IPS-11a (cell line): ENCODE data around the gene DCUN1D3.
A peak's percentile ranks its signal among the peaks of the same experiment; 100 is the strongest.
"Not testable (repeated sequence)": the region's sequence is repeated elsewhere in the genome, so short reads cannot be mapped to it uniquely, and the experiment has no call there.

Source experiments
- H3K4me3 ChIP-seq: one replicate; pipeline ENCODE4 v1.5.1; 2013; ENCODE audit warnings: low read depth, low read length, control low read depth

DCUN1D3 gene, protein sequence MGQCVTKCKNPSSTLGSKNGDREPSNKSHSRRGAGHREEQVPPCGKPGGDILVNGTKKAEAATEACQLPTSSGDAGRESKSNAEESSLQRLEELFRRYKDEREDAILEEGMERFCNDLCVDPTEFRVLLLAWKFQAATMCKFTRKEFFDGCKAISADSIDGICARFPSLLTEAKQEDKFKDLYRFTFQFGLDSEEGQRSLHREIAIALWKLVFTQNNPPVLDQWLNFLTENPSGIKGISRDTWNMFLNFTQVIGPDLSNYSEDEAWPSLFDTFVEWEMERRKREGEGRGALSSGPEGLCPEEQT

DNA sequence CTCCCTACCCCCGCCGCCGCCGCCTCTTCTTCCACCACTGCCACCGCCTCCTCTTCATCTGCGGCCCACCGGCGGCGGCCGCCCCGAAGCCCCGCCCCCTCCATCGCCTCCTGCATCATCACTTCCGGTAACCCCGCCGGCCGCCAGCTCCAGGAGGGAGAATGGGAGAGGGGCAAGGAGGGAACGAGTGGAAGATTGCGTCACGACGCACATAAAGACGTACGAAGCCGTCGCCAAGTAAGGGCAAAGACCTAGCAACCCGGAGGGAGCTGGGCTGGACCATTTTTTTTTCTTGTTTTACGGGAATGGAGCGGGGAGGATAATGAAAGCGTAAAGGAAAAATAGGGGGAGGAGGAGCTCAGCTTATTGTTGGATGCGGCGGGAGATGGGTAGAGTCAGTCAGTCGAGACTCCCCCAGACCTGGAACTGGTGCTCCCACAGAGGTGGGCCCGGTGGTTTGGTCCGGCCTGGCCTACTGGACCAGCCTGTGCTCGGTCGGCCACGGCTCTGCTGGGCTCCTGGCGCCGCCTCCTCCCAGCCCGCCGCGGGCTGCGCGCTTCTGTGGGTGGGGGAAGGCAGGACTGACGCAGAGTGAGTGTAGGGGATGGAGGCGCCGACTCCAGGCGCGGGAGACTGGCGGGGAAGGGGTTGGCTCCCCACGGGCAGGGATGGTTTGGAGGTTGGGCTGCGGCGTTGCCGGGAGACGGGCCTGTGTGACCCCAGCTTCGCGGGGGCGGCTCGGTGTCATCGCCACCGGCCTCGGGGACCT, at the start of gene DCUN1D3, which contains the start of gene LYRM1:
Gene DCUN1D3, minus strand, starts transcription at position 60 of the 769 bp plus-strand sequence. CDS start 37,820 bp downstream, outside the sequence.
Gene LYRM1, plus strand, starts transcription at position 473 of the 769 bp plus-strand sequence. CDS start 14,785 bp downstream, outside the sequence.
- H3K4me3 ChIP-seq: peak within 1 kb of the TSS; percentile 88

DNA sequence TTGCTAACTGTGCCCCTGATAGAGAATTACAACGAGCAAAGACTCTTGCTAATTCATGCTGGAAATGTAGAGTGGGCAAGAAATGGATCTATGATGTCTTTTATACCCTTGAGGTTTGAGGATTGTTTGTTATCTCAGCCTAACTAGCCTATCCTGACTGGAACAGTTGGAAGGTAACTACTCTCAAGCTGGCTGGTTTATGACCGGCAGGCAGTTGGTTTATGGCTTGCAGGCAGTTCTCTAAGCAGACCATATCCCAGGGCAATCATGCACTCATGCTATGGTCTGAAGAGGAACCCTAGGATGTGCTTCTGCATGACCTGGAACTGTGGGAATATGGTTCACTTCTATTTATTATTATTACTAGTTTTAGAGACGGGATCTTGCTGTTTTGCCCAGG, 49.5 kb upstream of the DCUN1D3 start:
- H3K4me3 ChIP-seq: no peak overlapping the region

DNA sequence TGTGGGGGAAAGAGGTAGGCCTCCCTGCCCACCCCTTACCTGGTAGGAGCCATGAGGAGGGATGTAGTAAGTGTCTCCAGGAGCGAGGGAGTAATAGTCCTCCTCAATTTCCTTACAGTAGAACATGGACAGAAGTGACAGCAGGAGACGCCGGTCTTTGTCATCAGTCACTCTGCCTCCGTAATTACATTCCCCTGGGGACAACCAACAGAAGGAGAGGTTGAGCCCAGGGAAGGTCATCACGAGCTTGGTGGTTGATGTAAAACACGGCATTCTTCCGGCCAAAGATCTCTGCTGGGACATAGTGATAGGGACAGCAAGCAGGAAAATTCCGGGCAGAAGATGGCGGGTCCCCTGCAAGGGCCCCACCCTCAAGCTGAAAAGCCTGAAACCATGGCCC, 48.3 kb upstream of the DCUN1D3 start:
- H3K4me3 ChIP-seq: no peak overlapping the region

DNA sequence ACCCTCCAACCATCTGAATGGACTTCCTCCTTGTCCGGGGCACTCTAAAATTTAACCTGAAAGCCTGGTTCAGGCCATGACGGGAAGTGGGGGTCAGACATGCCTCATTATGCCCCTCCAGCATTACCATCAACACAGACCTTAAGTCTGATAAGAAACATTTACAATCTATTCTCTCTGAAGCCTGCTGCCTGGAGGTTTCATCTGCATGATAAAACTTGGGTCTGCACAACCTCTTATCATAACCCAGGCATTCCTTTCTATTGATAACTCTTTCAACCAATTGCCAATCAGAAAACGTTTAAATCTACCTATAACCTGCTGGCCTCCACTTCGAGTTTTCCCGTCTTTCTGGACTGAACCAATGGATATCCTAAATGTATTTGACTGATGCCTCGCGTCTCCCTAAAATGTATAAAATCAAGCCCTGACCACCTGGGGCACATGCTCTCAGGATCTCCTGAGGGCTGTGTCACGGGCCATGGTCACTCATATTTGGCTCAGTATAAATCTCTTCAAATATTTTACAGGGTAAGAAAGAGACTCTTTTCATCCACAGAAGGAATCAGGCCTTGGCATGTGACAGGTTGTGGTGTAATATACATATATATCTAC, 46.0 kb upstream of the DCUN1D3 start:
- no peak overlapping the region for H3K4me3 ChIP-seq

DNA sequence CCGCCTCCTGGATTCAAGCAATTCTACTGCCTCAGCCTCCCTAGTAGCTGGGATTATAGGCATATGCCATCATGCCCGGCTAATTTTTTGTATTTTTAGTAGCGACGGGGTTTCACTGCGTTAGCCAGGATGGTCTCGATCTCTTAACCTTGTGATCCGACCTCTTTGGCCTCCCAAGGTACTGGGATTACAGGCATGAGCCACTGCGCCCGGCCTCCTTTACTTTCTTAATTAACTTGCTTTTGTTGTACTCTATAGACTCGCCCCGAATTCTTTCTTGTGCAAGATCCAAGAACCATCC, 45.4 kb upstream of the DCUN1D3 start:
- not testable (repeated sequence) for H3K4me3 ChIP-seq

DNA sequence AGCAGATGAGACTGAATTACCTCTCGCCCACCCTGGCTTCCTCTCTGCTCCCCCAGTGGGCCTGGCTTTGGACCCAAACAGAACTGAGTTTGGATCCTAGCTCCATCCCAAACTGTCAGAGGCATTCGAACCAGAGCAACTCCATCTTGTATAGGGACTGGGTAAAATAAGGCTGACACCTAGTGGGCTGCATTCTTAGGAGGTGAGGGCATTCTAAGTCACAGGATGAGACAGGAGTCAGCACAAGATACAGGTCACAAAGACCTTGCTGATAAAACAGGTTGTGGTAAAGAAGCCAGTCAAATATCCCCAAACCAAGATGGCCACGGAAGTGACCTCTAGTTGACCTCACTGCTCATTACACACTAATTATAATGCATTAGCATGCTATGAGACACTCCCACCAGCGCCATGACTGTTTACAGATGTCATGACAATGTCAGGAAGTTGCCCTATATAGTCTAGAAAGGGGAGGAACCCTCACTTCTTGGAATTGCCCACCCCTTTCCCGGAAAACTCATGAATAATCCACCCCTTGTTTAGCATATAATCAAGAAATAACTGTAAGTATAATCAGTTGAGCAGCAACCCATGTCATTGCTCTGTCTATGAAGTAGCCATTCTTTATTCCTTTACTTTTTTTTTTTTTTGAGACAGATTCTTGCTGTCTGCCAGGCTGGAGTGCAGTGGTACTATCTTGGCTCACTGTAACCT, 44.9 kb upstream of the DCUN1D3 start:
- H3K4me3 ChIP-seq: no peak overlapping the region

DNA sequence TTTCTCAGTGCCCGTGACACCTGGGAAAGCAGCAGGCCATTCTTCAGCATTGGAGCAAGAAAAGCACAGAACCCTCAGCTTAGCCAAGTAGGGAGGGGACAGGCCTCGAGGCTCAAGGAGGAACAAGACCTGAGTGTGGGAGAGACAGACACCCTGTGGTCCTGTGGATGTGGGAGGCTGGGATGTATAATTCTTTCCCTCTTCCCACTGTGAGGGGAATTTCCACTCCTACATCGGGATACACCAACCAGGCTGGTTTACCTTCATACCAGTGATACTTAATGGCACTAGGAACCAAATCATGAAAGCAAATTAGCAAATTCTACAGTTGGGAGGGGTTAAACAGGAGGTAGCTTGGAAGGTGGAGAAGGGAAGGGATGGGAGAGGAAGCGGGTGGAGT, 42.1 kb upstream of the DCUN1D3 start:
- H3K4me3 ChIP-seq: no peak overlapping the region

DNA sequence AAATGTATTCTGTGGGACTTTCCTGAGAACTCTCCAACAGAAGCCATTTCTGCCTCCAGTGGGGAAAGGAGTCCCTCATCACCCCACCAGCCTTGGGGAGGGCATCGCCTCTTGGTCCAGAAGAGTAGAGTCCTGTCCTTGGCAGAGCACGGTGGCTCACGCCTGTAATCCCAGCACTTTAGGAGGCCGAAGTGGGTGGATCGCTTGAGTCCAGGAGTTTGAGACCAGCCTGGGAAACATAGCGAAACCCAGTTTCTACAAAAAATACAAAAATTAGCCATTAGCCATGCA, 41.4 kb upstream of the DCUN1D3 start:
- no peak overlapping the region for H3K4me3 ChIP-seq

DNA sequence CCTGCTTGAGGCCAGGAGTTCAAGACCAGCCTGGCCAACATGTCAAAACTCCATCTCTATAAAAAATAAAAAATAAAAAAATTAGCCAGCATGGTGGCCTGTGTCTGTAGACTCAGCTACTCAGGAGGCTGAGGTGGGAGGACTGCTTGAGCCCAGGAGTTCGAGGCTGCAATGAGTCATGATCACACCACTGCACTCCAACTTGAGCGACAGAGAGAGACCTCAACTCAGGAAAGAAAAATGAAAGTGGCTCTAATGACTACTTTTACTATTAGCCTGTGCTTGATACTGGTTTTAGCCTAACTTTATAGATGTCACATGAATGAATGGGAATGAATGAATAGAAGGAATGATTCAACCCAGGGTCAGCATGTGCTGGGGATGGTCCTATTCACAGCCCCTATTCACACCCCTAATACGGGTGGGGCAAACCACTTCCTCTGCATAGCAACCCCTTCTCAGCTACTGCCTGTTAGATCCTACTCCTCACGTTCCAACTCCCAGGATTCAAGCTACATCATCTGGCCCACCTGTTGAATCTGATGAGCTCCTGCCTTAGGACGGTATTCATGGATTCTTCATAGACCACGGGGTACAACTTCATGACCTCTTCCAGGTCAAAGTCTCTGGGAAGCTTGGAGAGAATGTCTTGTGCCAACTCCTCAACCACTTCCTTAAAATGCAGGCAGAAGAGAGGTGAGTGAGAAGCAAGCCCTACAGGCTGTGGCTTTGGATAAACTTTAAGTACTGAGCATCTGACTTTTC, 40.9 kb upstream of the DCUN1D3 start:
- no peak overlapping the region for H3K4me3 ChIP-seq

DNA sequence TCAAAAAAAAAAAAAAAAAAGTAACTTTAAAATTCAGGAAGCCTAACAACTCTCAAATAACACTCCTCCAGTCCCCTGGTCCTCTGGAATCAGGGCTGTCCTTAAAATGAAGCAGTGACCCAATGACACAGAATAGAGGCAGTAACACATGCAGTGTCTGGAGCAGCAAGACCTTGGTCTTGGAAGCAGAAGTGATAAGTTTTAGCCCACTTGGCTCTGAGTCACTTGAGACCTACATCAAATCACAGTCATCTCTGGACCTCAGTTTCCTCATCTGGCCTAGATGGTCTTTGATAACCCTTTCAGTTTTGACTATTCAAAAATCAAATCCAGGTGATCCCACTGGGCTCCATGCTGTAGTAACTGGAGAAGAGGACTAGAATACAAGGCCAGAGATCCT, 39.5 kb upstream of the DCUN1D3 start:
- H3K4me3 ChIP-seq: no peak overlapping the region

DNA sequence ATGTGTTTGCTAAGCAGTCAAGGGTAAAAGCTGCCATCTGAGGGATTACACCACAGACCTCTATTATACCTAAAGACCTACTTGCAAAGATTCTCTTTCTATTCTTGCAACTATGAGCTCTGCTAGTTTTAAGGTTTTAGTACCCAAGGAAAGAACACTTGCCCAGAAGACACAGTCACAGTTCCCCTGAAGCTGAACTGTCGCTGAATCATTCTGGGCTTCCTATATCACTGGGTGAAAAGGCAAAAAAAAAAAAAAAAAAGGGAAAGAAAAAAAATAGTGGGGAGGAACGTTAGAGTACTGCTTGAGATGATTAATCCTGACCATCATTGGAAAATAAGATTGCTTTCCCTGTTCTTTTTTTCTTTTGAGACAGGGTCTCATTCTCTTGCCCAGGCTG, 38.3 kb upstream of the DCUN1D3 start:
- no peak overlapping the region for H3K4me3 ChIP-seq

DNA sequence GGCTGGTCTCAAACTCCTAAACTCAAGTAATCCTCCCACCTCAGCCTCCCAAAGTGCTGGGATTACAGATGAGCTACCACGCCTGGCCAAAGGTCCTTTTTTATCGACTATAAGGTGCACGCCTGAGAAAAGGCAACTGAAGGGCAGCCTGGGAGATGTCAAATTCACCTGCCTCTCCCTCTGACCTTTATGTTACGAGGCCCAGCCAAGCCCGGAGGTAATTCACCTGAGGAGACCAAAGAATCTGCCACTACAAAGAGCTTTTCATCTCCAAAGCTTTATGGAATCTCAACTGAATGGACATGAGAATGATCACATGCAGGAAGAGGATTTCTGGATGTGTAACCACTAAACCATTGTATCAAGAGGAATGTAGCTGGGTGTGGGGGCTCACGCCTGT, 37.6 kb upstream of the DCUN1D3 start:
- no peak overlapping the region for H3K4me3 ChIP-seq

DNA sequence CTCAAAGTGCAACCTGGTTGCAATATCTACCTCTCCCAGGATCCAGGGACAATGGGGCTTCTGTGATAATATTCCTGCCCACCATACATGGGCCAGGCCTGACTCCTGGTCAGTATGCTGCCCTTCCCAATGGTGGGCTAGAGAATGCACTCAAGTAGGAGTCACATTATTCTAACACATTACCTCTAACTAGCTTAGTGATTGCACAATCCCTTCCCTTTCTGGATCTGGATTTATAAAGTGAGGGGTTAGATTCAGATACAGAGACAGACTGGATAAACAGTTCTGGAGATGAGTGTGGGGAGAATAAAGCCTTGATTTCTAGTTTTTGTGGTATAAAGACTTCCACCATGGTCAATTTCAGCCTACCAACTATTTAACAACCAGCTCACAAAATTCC, 33.4 kb upstream of the DCUN1D3 start:
- no peak overlapping the region for H3K4me3 ChIP-seq

DNA sequence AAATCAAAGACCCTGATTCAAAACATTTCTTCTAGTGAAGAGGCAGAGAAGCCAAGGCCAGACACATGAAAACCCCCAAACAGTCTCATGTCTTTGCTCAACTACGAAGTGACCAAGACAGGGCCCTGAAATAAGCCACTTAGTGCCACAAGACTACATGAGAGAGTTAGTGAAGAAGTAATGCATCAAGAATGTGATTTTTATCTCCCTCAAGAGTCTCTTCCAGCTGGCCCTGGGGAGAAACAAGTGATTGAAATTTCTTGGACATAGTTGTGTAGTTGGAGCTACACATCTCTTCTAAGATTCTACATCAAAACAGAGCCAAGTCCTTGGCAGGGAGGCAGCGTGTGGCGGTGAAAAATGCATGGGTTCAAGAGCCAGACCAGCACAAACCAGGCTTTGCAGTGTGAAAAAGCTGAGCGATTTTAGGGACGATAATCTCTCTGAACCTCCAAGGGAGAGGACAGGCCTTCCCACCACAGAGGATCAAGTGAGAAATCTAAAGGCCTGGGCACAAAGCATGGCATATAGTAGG, 31.0 kb upstream of the DCUN1D3 start:
- H3K4me3 ChIP-seq: no peak overlapping the region

DNA sequence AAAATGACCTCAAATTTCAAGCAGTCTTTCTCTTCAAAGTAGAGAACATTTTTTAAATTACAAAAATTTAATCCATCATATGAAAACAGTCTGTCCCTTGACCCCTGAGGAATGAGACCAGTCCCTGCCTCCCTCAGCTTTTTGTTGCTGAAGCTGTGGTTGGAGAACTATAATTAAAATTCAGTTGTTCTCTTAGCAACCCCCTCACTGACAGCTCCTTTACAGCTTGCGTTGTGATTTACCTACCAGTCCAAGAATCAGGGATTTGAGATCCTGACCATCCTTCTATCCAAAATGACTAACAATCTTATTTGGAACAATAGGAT, 30.2 kb upstream of the DCUN1D3 start:
- H3K4me3 ChIP-seq: no peak overlapping the region

DNA sequence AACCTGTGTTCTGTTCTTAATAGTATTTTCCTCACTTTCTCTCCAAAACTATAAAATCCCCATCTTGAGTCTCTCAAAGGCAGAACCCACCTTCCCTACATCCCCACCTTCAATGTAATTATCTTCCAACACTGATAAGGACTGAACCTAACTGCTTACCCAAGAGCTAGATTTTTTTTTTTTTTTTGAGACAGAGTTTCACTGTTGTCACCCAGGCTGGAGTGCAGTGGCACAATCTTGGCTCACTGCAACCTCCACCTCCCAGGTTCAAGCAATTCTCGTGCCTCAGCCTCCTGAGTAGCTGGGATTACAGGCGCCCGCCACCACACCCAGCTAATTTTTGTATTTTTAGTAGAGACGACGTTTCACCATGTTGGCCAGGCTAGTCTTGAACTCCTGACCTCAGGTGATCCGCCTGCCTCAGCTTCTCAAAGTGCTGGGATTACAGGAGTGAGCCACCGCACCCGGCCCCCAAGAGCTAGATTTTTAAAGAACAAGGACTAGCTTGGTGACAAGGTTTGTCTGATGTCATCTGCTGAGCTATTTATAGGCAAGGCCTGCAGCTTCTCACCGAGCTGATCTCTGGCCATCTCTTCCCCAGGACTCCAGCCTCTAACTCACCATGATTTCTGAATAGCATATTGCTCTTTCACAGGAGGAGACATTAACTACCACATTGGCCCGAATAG, 29.7 kb upstream of the DCUN1D3 start:
- not testable (repeated sequence) for H3K4me3 ChIP-seq

DNA sequence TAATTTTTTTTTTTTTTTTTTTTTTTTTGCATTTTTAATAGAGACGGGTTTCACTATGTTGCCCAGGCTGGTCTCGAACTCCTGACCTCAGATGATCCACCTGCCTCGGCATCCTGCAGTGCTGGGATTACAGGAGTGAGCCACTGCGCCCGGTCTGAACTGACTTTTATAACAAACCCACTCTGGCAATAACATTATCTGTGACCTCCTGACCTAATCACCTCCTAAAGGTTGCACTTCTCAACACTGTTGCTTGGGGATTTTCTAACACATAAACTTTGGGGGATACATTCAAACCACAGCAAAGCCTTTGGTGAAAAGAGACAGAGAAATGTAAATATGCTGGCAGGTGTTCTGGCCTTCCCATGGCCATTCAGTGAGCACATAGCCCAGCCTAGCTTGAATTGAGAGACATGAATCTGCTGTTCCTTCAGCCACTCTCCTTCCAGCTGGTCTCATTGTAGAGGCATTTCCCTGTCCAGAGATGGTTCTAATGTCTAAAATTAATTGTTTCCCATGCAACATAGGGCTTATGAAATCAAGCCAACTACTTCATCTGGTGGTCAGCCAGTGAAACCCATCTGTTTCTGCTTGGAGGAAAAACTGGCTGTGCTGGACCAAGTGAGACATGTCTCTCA, 28.7 kb upstream of the DCUN1D3 start:
- H3K4me3 ChIP-seq: no peak overlapping the region

DNA sequence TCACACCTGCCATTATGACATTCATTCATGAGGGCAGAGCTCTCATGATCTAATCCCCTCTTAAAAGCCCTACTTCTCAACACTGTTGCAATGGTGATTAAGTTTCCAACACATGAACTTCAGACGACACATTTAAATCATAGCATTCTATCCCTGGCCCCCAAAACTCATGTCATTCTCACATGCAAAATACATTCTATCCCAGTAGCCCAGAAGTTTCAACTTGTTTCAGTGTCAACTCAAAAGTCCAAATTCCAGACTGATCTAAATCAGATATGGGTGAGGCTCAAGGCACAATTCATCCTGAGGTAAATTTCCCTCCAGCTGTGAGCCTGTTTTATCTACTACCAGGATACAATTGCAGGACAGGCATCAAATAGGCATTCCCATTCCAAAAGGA, 25.6 kb upstream of the DCUN1D3 start:
- no peak overlapping the region for H3K4me3 ChIP-seq

DNA sequence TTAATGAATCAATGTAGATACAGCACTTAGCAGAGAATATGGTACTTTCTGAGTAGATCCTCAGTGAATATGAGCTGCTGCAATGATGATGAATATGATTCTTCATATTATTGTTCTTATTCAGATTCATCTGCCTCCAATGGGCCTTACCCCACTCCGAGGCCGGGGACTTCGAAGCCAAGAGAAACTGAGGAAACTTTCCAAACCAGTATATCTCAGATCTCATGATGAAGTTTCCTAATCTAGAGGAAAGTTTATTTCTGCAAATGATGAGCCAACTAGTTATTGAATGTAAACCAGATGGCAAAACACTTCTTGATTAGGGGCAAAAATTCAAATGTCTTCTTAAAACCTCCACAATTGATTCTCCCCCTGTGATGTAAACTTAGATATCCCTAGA, 23.7 kb upstream of the DCUN1D3 start:
- H3K4me3 ChIP-seq: no peak overlapping the region

DNA sequence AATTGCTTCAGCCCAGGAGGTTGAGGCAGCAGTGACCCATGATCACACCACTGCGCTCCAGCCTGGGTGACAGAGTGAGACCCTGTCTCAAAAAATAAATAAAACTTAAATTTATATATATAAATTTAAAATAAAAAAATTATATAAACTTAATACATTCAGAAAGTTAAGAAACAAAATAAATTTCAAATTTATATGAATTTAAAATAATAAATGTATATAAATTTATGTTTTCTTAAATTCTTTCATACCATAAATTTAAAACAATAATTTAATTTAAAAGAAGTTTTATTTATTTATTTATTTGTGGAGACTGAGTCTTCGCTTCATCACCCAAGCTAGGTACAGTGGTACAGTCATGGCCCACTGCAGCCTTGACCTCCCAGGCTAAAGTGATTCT, 20.6 kb upstream of the DCUN1D3 start:
- no peak overlapping the region for H3K4me3 ChIP-seq
